ENCODE data around the gene TJP3.

TJP3 gene

GRCh38 chr19:3673506-3674439 is 34.4 kb upstream of the TJP3 start:
- no peak overlapping the region for H3K9ac ChIP-seq (ENCODE audit: low read length)
- no peaks in the 10 kb centered on the region for H3K27me3 ChIP-seq (ENCODE audit: control insufficient read depth in 1 of 2, insufficient read depth in 2 of 2, low read length in 2 of 2)
- H3K9me3 ChIP-seq (ENCODE audit: low read length): no peaks in the 10 kb centered on the region
- peak overlapping the region; percentile 56 for H3K27ac ChIP-seq (ENCODE audit: low read depth, low read length)
- H3K36me3 ChIP-seq (ENCODE audit: insufficient read depth, low read length): no peaks in the 10 kb centered on the region
- H3K4me1 ChIP-seq (ENCODE audit: insufficient read depth, low read length): peaks cover 53% of the 10 kb centered on the region
- no peak overlapping the region for H3K4me3 ChIP-seq (ENCODE audit: low read depth in 1 of 2, low read length in 2 of 2)

- no peaks in the 10 kb centered on the region for H3K9me3 ChIP-seq (ENCODE audit: low read length)
- H3K9ac ChIP-seq (ENCODE audit: low read length): no peak overlapping the region
- H3K27ac ChIP-seq (ENCODE audit: low read depth, low read length): peak overlapping the region; percentile 63
- H3K4me3 ChIP-seq (ENCODE audit: low read depth in 1 of 2, low read length in 2 of 2): no peak overlapping the region
- no peaks in the 10 kb centered on the region for H3K36me3 ChIP-seq (ENCODE audit: insufficient read depth, low read length)
- H3K27me3 ChIP-seq (ENCODE audit: control insufficient read depth in 1 of 2, insufficient read depth in 2 of 2, low read length in 2 of 2): no peaks in the 10 kb centered on the region
- peaks cover 41% of the 10 kb centered on the region for H3K4me1 ChIP-seq (ENCODE audit: insufficient read depth, low read length)
These were observed 33.2 kb upstream of the TJP3 start for GRCh38 chr19:3674784-3675543.

GRCh38 chr19:3678188-3678587 is 30.0 kb upstream of the TJP3 start:
- H3K4me1 ChIP-seq (ENCODE audit: insufficient read depth, low read length): peaks cover 27% of the 10 kb centered on the region
- peaks cover 5% of the 10 kb centered on the region for H3K36me3 ChIP-seq (ENCODE audit: insufficient read depth, low read length)
- H3K4me3 ChIP-seq (ENCODE audit: low read depth in 1 of 2, low read length in 2 of 2): no peak overlapping the region
- H3K9me3 ChIP-seq (ENCODE audit: low read length): no peaks in the 10 kb centered on the region
- H3K27ac ChIP-seq (ENCODE audit: low read depth, low read length): no peak overlapping the region
- no peak overlapping the region for H3K9ac ChIP-seq (ENCODE audit: low read length)
- H3K27me3 ChIP-seq (ENCODE audit: control insufficient read depth in 1 of 2, insufficient read depth in 2 of 2, low read length in 2 of 2): no peaks in the 10 kb centered on the region

GRCh38 chr19:3679138-3679537 is 29.0 kb upstream of the TJP3 start:
- no peak overlapping the region for H3K4me3 ChIP-seq (ENCODE audit: low read depth in 1 of 2, low read length in 2 of 2)
- H3K4me1 ChIP-seq (ENCODE audit: insufficient read depth, low read length): peaks cover 35% of the 10 kb centered on the region
- no peaks in the 10 kb centered on the region for H3K27me3 ChIP-seq (ENCODE audit: control insufficient read depth in 1 of 2, insufficient read depth in 2 of 2, low read length in 2 of 2)
- H3K36me3 ChIP-seq (ENCODE audit: insufficient read depth, low read length): peaks cover 7% of the 10 kb centered on the region
- no peak overlapping the region for H3K9ac ChIP-seq (ENCODE audit: low read length)
- H3K9me3 ChIP-seq (ENCODE audit: low read length): no peaks in the 10 kb centered on the region
- H3K27ac ChIP-seq (ENCODE audit: low read depth, low read length): no peak overlapping the region

GRCh38 chr19:3679581-3679980 is 28.6 kb upstream of the TJP3 start:
- Histone ChIP-seq H3K9ac (ENCODE audit: low read length) (no peak overlapping the region), H3K4me3 (ENCODE audit: low read depth in 1 of 2, low read length in 2 of 2) (no peak overlapping the region), H3K27me3 (ENCODE audit: control insufficient read depth in 1 of 2, insufficient read depth in 2 of 2, low read length in 2 of 2) (no peaks in the 10 kb centered on the region), H3K4me1 (ENCODE audit: insufficient read depth, low read length) (peaks cover 38% of the 10 kb centered on the region), H3K9me3 (ENCODE audit: low read length) (no peaks in the 10 kb centered on the region), H3K27ac (ENCODE audit: low read depth, low read length) (no peak overlapping the region), H3K36me3 (ENCODE audit: insufficient read depth, low read length) (peaks cover 12% of the 10 kb centered on the region)

GRCh38 chr19:3680939-3681338 is 27.2 kb upstream of the TJP3 start:
- Histone ChIP-seq H3K4me3 (ENCODE audit: low read depth in 1 of 2, low read length in 2 of 2) (no peak overlapping the region), H3K9ac (ENCODE audit: low read length) (no peak overlapping the region), H3K27ac (ENCODE audit: low read depth, low read length) (no peak overlapping the region), H3K36me3 (ENCODE audit: insufficient read depth, low read length) (peaks cover 15% of the 10 kb centered on the region), H3K4me1 (ENCODE audit: insufficient read depth, low read length) (peaks cover 24% of the 10 kb centered on the region), H3K27me3 (ENCODE audit: control insufficient read depth in 1 of 2, insufficient read depth in 2 of 2, low read length in 2 of 2) (no peaks in the 10 kb centered on the region), H3K9me3 (ENCODE audit: low read length) (no peaks in the 10 kb centered on the region)

- H3K27me3 ChIP-seq (ENCODE audit: control insufficient read depth in 1 of 2, insufficient read depth in 2 of 2, low read length in 2 of 2): no peaks in the 10 kb centered on the region
- peaks cover 21% of the 10 kb centered on the region for H3K4me1 ChIP-seq (ENCODE audit: insufficient read depth, low read length)
- no peaks in the 10 kb centered on the region for H3K9me3 ChIP-seq (ENCODE audit: low read length)
- H3K4me3 ChIP-seq (ENCODE audit: low read depth in 1 of 2, low read length in 2 of 2): no peak overlapping the region
- H3K36me3 ChIP-seq (ENCODE audit: insufficient read depth, low read length): peaks cover 15% of the 10 kb centered on the region
- H3K27ac ChIP-seq (ENCODE audit: low read depth, low read length): no peak overlapping the region
- H3K9ac ChIP-seq (ENCODE audit: low read length): no peak overlapping the region
These were observed 25.9 kb upstream of the TJP3 start for GRCh38 chr19:3682286-3682685.

GRCh38 chr19:3682741-3683404 is 25.3 kb upstream of the TJP3 start:
- Histone ChIP-seq H3K27me3 (ENCODE audit: control insufficient read depth in 1 of 2, insufficient read depth in 2 of 2, low read length in 2 of 2) (no peaks in the 10 kb centered on the region), H3K27ac (ENCODE audit: low read depth, low read length) (peak overlapping the region; percentile 53), H3K36me3 (ENCODE audit: insufficient read depth, low read length) (peaks cover 15% of the 10 kb centered on the region), H3K4me3 (ENCODE audit: low read depth in 1 of 2, low read length in 2 of 2) (no peak overlapping the region), H3K9ac (ENCODE audit: low read length) (no peak overlapping the region), H3K9me3 (ENCODE audit: low read length) (no peaks in the 10 kb centered on the region), H3K4me1 (ENCODE audit: insufficient read depth, low read length) (peaks cover 27% of the 10 kb centered on the region)

- Histone ChIP-seq H3K27ac (ENCODE audit: low read depth, low read length) (peak overlapping the region; percentile 63), H3K27me3 (ENCODE audit: control insufficient read depth in 1 of 2, insufficient read depth in 2 of 2, low read length in 2 of 2) (no peaks in the 10 kb centered on the region), H3K4me3 (ENCODE audit: low read depth in 1 of 2, low read length in 2 of 2) (no peak overlapping the region), H3K4me1 (ENCODE audit: insufficient read depth, low read length) (peaks cover 34% of the 10 kb centered on the region), H3K9ac (ENCODE audit: low read length) (no peak overlapping the region), H3K9me3 (ENCODE audit: low read length) (no peaks in the 10 kb centered on the region), H3K36me3 (ENCODE audit: insufficient read depth, low read length) (peaks cover 15% of the 10 kb centered on the region)
These were observed 24.7 kb upstream of the TJP3 start for GRCh38 chr19:3683405-3684053.

GRCh38 chr19:3684054-3684816 is 23.9 kb upstream of the TJP3 start:
- Histone ChIP-seq H3K27me3 (ENCODE audit: control insufficient read depth in 1 of 2, insufficient read depth in 2 of 2, low read length in 2 of 2) (no peaks in the 10 kb centered on the region), H3K27ac (ENCODE audit: low read depth, low read length) (peak overlapping the region; percentile 63), H3K9me3 (ENCODE audit: low read length) (no peaks in the 10 kb centered on the region), H3K9ac (ENCODE audit: low read length) (no peak overlapping the region), H3K4me3 (ENCODE audit: low read depth in 1 of 2, low read length in 2 of 2) (no peak overlapping the region), H3K36me3 (ENCODE audit: insufficient read depth, low read length) (peaks cover 15% of the 10 kb centered on the region), H3K4me1 (ENCODE audit: insufficient read depth, low read length) (peaks cover 35% of the 10 kb centered on the region)
